ENCODE measurements around the gene POLR3H.
"Not testable (repeated sequence)": the region's sequence is repeated elsewhere in the genome, so short reads cannot be mapped to it uniquely, and the experiment has no call there.

The POLR3H gene, protein sequence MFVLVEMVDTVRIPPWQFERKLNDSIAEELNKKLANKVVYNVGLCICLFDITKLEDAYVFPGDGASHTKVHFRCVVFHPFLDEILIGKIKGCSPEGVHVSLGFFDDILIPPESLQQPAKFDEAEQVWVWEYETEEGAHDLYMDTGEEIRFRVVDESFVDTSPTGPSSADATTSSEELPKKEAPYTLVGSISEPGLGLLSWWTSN

DNA sequence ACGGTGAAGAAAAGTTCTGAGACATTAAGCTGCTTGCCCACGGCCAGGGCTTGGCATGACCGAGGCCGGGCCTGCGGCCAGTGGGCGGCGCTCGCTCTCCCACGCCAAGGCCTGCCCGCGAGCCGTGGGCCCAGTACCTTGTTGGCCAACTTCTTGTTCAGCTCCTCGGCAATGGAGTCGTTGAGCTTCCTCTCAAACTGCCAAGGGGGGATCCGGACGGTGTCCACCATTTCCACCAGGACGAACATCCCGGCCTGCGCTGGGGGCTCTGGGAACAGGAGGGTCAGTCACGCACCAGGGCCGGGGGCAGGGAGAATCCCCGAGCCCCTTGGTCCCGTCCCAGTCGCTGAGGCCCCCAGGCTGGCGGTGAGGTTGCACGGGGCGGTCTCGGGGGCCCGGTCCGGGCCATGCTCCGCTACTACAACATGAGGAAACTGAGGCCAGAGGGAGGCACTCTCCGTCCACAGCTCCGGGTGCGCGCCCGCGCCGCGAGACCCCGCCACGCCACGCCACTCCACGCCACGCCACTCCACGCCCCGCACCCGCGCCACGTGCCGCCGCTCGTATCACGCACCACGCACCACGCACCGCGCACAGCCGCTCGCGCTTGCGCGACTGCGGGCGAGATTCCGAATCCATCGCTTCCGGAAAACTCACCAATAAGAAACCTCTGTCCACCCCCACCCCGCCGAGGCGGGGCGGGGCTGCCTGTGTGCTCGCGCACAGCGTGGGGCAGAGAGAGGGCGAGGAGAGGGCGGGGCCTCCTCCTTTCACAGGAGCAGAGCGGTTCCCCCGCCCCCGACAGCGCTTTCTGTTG is at the start of gene POLR3H:
POLR3H (minus strand) TSS at position 617 of the 817 bp plus-strand sequence; CDS start at position 248, 369 bp downstream.
- peak within 1 kb of the TSS; percentile 93 for H3K27ac ChIP-seq
- peak; percentile 81; the same call in 1 of the 2 replicates for TF ChIP-seq ZFX (IDR thresholded peaks at IDR 0.05)
- TF ChIP-seq, protein P1, sequence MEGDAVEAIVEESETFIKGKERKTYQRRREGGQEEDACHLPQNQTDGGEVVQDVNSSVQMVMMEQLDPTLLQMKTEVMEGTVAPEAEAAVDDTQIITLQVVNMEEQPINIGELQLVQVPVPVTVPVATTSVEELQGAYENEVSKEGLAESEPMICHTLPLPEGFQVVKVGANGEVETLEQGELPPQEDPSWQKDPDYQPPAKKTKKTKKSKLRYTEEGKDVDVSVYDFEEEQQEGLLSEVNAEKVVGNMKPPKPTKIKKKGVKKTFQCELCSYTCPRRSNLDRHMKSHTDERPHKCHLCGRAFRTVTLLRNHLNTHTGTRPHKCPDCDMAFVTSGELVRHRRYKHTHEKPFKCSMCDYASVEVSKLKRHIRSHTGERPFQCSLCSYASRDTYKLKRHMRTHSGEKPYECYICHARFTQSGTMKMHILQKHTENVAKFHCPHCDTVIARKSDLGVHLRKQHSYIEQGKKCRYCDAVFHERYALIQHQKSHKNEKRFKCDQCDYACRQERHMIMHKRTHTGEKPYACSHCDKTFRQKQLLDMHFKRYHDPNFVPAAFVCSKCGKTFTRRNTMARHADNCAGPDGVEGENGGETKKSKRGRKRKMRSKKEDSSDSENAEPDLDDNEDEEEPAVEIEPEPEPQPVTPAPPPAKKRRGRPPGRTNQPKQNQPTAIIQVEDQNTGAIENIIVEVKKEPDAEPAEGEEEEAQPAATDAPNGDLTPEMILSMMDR (conservative IDR thresholded peaks at IDR 0.05), result peak; percentile 89

GRCh38 chr22:41593336-41593960 is 49.2 kb upstream of the POLR3H start:
- H3K27ac ChIP-seq, result not testable (repeated sequence)

- H3K27ac ChIP-seq, result peak within 1 kb of the TSS; percentile 77
- TF ChIP-seq ZFX (IDR thresholded peaks at IDR 0.05), result peak; percentile 49; the same call in 1 of the 2 replicates
- TF ChIP-seq, protein P1 (conservative IDR thresholded peaks at IDR 0.05), result no peak
Measured at GRCh38 chr22:41589391-41590241, 45.3 kb upstream of the POLR3H start, which contains the start of gene PMM1. Gene PMM1 (minus strand): TSS chr22:41589840. CDS start chr22:41589805, 35 bp downstream.

DNA sequence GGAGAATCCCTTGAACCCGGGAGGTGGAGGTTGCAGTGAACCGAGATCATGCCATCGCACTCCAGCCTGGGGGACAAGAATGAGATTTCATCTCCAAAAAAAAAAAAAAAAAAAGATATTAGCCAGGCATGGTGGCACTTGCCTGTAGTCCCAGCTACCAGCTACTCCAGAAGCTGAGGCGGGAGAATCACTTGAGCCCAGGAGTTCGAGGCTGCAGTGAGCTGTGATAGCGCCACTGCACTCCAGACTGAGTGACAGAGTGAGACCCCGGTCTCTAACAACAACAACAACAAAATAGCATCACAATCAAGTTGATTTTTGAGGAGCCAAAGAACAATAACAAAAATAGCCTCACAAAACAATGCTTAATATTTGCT is 43.1 kb upstream of the POLR3H start:
- peak overlapping the region; percentile 77 for H3K27ac ChIP-seq
- TF ChIP-seq ZFX (IDR thresholded peaks at IDR 0.05), result no peak
- TF ChIP-seq, protein P1 (conservative IDR thresholded peaks at IDR 0.05), result no peak

DNA sequence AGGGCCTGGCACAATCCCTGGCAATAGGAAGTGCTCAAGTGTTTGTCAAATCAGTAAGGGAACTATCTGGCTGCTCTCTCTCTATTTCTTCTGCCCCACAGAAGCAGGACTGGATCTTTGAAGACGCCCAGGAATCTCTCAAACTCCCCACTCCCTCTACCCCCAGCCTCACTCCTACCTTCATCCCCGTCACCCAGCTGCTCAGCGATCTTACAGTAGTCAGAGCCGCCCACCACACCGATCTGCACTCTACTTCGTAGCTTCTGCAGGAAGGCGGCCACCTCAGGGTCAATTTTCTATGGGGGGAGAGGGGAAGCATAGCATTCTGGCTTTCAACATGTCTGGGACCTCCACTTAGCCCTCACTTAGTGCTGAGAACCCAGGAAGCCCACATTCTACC is 41.6 kb upstream of the POLR3H start:
- no peak overlapping the region for H3K27ac ChIP-seq
- TF ChIP-seq, protein P1 (conservative IDR thresholded peaks at IDR 0.05), result no peak
- no peak for TF ChIP-seq ZFX (IDR thresholded peaks at IDR 0.05)

DNA sequence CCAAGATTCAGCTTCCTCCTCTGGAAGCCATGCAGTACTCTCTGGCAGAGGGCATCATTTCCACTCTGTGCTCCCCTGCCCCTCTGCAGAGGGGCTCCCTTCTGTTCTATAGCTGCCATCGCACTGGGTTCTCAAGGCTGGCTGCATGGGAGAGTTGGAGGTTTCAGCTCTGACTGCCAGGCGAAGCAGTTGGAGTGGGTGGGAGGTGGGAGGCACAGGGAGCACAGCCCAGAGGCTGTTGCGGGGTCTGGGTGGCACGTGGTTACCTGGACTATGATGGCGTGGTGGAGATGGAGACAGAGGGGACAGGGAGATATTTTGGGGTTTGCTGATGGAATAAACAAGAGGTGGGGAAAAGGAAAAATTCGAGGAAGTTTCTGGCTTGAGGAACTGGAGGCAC is 40.6 kb upstream of the POLR3H start:
- TF ChIP-seq, protein P1 (conservative IDR thresholded peaks at IDR 0.05), result no peak
- no peak for TF ChIP-seq ZFX (IDR thresholded peaks at IDR 0.05)
- H3K27ac ChIP-seq, result no peak overlapping the region

GRCh38 chr22:41582694-41583093 is 38.4 kb upstream of the POLR3H start:
- no peak for TF ChIP-seq ZFX (IDR thresholded peaks at IDR 0.05)
- TF ChIP-seq, protein P1 (conservative IDR thresholded peaks at IDR 0.05), result no peak
- H3K27ac ChIP-seq, result no peak overlapping the region

Data from C4-2B (cell line).